Measurements from ENCODE around the gene ASPSCR1.

GRCh38 chr17:81966343-81967243 lies 10.8 kb upstream of the ASPSCR1 start:
- TF ChIP-seq CTCF (IDR thresholded peaks at IDR 0.05 in 4 of 5, conservative IDR thresholded peaks at IDR 0.05 in 1 of 5) (no peak), POLR2A (IDR thresholded peaks at IDR 0.05) (no peak)
